NT2/D1 (cell line): Measurements from ENCODE around the gene ADAMTS2.

Experiments used
- YY1 ChIP-seq: IDR thresholded peaks from 2 replicates; pipeline ENCODE4 v1.6.1; 2011; ENCODE audit not compliant: insufficient read length, insufficient read depth
- ZNF274 ChIP-seq: IDR thresholded peaks from 2 replicates; pipeline ENCODE4 v1.6.1; 2011; ENCODE audit warnings: mild to moderate bottlenecking, low read depth, low read length

DNA sequence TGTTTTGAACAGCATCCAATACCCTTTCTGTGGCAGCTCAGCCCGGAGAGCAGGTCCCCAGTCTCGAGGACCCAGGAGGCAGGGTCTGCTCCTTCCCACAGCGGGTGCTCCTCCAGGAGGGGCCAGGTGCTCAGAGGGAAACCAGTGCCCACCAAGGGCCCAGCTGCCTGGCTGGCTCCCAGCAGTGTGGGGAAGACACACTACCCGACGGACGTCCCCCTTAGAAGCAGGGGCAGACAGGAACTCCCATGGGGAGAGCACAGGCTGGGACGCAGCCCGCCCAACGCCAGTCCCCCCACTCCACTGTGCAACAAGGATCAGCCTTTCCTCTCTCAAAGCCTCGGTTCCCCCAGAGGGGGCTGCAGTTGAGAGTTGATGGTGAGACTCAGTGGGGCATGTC is 57.6 kb downstream of the ADAMTS2 start:
- no peak for TF ChIP-seq ZNF274
- TF ChIP-seq YY1: no peak
